HL-60 (cell line): ENCODE data around the gene SRGAP3.

Experiments used
- DNase-seq, 2 experiments: peaks; one replicate each; pipeline ENCODE4 v3.0.0-alpha.2; 2010 to 2020; ENCODE audit warnings: low read depth in 1 of 2, low spot score in 1 of 2
- H3K27ac ChIP-seq: fragments of 250-450 bp; sonication (Bioruptor Pico); replicated peaks from 2 replicates; pipeline ENCODE4 v1.5.1; 2020; ENCODE audit warnings: mild to moderate bottlenecking, moderate library complexity
- H3K27me3 ChIP-seq: fragments of 250-450 bp; sonication (Bioruptor Pico); 2 replicates; pipeline ENCODE4 v1.5.1; 2021; ENCODE audit warnings: mild to moderate bottlenecking, moderate library complexity; ENCODE audit not compliant: insufficient read depth, poor library complexity, severe bottlenecking
- H3K4me3 ChIP-seq: replicated peaks from 2 replicates; pipeline ENCODE4 v1.5.1; 2011; ENCODE audit warnings: mild to moderate bottlenecking, control low read depth, low read length; ENCODE audit not compliant: insufficient read depth
- GABPA ChIP-seq: IDR thresholded peaks from 2 replicates; pipeline ENCODE4 v1.6.1; 2012; ENCODE audit warnings: low read depth
- POLR2AphosphoS5 ChIP-seq: IDR thresholded peaks from 2 replicates; pipeline ENCODE4 v1.6.1; 2012; ENCODE audit warnings: low read depth
- SPI1 ChIP-seq: IDR thresholded peaks from 2 replicates; pipeline ENCODE4 v1.6.1; 2012; ENCODE audit warnings: low read depth, mild to moderate bottlenecking, borderline replicate concordance
- TF ChIP-seq, protein P1 (sequence below): IDR thresholded peaks from one replicate; pipeline ENCODE4 v1.5.1; 2011; ENCODE audit warnings: low read length, control low read depth, inconsistent platforms; ENCODE audit not compliant: insufficient read depth
- TF ChIP-seq, protein P2 (sequence below): IDR thresholded peaks from 2 replicates; pipeline ENCODE4 v1.6.1; 2012; ENCODE audit warnings: low read depth; ENCODE audit not compliant: insufficient replicate concordance

The SRGAP3 gene

DNA sequence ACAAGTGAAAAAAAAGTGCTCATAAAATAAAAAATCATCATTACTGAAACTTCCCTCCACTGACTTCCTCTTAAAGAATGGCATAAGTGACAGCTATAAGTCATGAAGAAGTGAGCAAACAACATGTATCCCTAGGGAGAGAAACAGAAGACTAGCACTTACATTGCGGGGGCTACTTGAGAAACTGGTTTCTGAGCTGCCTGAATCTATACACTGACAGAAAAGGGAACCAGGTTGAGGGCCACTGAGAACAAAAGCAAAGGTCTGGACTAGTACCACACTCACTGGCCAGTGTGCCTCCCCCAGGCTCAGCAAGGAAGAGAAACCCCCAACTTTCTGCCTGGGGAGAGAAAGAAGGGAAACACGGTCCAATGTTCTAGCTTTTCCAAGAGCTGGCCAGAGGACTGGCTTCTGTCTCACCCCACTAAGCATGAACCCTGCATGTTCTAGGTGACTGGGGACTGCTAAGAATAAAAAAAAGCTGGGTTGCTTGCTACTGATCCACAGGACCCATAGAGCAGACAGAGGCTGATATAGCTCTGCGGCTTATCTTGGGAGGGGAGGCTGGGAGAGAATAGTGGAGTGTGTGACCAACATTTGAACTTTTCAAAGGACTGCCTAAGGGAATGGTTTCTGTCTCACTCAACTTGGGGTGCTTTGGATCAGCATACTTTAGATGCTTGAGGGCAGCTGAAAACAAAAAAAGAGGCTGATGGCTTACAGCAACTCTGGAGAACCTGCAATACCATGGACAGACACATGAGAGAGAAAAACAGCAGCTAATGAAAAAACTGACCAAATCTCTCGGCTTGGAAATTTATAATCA is 294.3 kb downstream of the SRGAP3 start:
- Histone ChIP-seq H3K27ac (no peak overlapping the region), H3K4me3 (no peak overlapping the region), H3K27me3 (no peaks in the 10 kb centered on the region)
- peak in 1 of 2 experiments; percentile 58 for DNase-seq
- peak; percentile 84 for TF ChIP-seq SPI1
- no peak for TF ChIP-seq POLR2AphosphoS5

DNA sequence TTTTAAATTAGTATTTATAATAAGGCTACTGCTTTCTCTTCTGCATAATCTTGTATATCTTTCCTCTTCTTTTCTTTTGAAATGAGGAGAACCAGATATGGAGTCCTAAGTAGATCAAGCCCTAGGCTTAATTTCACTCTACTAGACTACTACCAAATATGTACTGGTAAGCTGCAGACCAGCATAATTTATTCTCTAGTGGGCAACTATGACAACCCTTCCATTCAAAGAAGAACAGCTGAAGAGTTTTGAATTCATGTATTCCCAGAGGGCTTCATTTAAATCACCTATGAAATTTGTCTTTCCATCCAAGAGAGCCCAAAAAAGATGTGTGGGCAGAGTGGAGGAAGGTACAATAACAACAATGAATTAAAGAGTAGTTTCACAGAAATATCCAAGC is 296.1 kb downstream of the SRGAP3 start:
- Histone ChIP-seq H3K4me3 (no peak overlapping the region), H3K27me3 (no peaks in the 10 kb centered on the region), H3K27ac (no peak overlapping the region)
- TF ChIP-seq POLR2AphosphoS5 (no peak), GABPA (no peak), SPI1 (no peak)
- no peak for DNase-seq

DNA sequence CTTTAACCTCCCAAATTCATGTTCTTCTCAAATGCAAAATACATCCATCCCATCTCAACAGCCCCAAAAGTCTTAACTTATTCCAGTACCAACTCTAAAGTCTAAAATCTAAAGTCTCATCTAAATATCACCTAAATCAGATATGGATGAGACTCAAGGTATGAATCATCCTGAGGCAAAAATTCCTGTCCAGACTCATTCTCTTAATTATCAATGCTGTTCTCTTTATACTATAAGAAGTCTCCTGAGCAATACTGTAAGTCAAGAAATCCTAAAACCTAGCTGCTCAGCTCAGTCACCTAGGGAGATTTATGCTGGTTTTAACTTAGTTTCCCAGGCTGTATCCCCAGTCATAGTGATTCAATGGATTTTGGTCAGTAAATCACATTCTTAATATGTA is 297.3 kb downstream of the SRGAP3 start:
- TF ChIP-seq SPI1, result no peak
- TF ChIP-seq GABPA, result no peak
- TF ChIP-seq, protein P1, sequence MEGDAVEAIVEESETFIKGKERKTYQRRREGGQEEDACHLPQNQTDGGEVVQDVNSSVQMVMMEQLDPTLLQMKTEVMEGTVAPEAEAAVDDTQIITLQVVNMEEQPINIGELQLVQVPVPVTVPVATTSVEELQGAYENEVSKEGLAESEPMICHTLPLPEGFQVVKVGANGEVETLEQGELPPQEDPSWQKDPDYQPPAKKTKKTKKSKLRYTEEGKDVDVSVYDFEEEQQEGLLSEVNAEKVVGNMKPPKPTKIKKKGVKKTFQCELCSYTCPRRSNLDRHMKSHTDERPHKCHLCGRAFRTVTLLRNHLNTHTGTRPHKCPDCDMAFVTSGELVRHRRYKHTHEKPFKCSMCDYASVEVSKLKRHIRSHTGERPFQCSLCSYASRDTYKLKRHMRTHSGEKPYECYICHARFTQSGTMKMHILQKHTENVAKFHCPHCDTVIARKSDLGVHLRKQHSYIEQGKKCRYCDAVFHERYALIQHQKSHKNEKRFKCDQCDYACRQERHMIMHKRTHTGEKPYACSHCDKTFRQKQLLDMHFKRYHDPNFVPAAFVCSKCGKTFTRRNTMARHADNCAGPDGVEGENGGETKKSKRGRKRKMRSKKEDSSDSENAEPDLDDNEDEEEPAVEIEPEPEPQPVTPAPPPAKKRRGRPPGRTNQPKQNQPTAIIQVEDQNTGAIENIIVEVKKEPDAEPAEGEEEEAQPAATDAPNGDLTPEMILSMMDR, result no peak
- TF ChIP-seq POLR2AphosphoS5, result no peak
- TF ChIP-seq, protein P2, sequence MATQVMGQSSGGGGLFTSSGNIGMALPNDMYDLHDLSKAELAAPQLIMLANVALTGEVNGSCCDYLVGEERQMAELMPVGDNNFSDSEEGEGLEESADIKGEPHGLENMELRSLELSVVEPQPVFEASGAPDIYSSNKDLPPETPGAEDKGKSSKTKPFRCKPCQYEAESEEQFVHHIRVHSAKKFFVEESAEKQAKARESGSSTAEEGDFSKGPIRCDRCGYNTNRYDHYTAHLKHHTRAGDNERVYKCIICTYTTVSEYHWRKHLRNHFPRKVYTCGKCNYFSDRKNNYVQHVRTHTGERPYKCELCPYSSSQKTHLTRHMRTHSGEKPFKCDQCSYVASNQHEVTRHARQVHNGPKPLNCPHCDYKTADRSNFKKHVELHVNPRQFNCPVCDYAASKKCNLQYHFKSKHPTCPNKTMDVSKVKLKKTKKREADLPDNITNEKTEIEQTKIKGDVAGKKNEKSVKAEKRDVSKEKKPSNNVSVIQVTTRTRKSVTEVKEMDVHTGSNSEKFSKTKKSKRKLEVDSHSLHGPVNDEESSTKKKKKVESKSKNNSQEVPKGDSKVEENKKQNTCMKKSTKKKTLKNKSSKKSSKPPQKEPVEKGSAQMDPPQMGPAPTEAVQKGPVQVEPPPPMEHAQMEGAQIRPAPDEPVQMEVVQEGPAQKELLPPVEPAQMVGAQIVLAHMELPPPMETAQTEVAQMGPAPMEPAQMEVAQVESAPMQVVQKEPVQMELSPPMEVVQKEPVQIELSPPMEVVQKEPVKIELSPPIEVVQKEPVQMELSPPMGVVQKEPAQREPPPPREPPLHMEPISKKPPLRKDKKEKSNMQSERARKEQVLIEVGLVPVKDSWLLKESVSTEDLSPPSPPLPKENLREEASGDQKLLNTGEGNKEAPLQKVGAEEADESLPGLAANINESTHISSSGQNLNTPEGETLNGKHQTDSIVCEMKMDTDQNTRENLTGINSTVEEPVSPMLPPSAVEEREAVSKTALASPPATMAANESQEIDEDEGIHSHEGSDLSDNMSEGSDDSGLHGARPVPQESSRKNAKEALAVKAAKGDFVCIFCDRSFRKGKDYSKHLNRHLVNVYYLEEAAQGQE, result no peak
- Histone ChIP-seq H3K4me3 (no peak overlapping the region), H3K27ac (no peak overlapping the region), H3K27me3 (no peaks in the 10 kb centered on the region)
- DNase-seq, result no peak

DNA sequence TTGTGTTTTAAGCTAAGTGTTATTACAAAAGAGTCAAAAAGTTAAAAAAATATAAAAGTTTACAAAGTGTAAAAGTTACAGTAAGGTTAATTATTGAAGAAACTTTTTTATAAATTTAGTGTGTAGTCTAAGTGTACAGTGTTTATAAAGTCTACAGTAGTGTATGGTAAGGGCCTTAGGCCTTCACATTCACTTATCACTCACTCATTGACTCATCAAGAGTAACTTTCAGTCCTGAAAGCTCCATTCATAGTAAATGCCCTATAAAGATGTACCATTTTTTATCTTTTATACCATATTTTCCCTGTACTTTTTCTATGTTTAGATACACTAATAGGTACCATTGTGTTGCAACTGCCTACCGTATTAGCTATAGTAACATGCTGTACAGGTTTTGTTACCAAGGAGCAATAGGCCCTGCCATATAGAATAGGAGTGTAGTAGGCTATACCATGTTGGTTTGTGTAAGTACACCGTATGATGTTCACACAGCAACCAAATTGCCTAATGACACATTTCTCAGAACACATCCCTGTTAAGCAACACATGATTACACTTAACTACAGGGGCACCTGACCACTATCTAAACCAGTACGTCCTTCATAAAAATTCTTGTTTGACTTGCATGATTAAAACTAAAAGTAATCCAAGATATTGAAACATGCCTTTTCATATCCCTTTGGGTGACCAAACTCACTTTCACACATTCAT is 303.4 kb downstream of the SRGAP3 start:
- Histone ChIP-seq H3K27me3 (no peaks in the 10 kb centered on the region), H3K27ac (no peak overlapping the region), H3K4me3 (no peak overlapping the region)
- TF ChIP-seq GABPA, result no peak
- TF ChIP-seq SPI1, result no peak
- TF ChIP-seq POLR2AphosphoS5, result no peak
- TF ChIP-seq, protein P1, result no peak
- TF ChIP-seq, protein P2, result no peak
- DNase-seq, result peak in 1 of 2 experiments; percentile 12
